ENCODE measurements around the gene KIF4A.

The KIF4A gene

DNA sequence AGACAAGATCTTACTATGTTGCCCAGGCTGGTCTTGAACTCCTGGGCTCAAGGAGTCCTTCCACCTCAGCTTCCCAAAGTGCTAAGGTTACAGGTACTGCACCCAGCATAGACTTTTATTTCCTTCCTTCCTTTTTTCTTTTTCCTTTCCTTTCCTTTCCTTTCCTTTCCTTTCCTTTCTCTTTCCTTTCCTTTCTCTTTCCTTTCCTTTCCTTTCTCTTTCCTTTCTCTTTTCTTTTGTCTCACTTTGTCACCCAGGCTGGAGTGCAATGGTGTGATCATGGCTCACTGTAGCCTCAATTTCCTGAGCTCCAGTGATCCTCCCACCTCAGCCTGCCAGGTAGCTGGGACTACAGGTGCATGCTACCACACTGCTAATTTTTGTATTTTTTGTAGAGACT is 174.1 kb downstream of the KIF4A start:
- H3K4me3 ChIP-seq (ENCODE audit: low read depth in 1 of 5, low read length in 5 of 5) = no peak overlapping the region
- no peaks in the 10 kb centered on the region for H3K36me3 ChIP-seq (ENCODE audit: control insufficient read depth in 5 of 5, insufficient read depth in 5 of 5, low read length in 5 of 5)
- H3K9me3 ChIP-seq (ENCODE audit: control insufficient read depth in 5 of 5, low read length in 5 of 5) = peaks cover 0 to 3% (median 0%) of the 10 kb centered on the region in 5 donors
- H3K27me3 ChIP-seq (ENCODE audit: control insufficient read depth in 5 of 5, insufficient read depth in 4 of 5, low read length in 5 of 5) = peaks cover 0 to 2% (median 0%) of the 10 kb centered on the region in 5 donors
- H3K9ac ChIP-seq (ENCODE audit: low read length in 5 of 5) = no peak overlapping the region
- H3K27ac ChIP-seq (ENCODE audit: low read depth, low read length) = no peak overlapping the region
- no peaks in the 10 kb centered on the region for H3K4me1 ChIP-seq (ENCODE audit: control insufficient read depth in 5 of 5, insufficient read depth in 5 of 5, low read length in 5 of 5)

DNA sequence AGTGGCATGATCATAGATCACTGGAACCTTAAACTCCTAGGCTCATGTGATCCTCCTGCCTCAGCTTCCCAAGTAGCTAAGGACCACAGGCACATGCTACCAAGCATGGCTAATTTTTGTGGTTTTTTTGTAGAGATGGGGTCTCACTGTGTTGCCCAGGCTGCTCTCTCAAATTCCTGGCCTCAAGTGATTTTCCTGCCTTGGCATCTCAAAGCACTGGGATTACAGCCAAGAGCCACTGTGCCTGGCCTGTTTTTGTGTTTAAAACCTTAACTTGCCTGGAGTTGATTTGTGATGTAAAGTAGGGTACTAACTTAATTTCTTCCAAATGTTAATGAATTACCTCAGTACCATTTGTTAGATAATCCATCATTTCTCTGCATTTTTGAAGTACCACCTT is 177.1 kb downstream of the KIF4A start:
- H3K27me3 ChIP-seq (ENCODE audit: control insufficient read depth in 5 of 5, insufficient read depth in 4 of 5, low read length in 5 of 5) = peaks cover 0 to 2% (median 0%) of the 10 kb centered on the region in 5 donors
- no peaks in the 10 kb centered on the region for H3K9me3 ChIP-seq (ENCODE audit: control insufficient read depth in 5 of 5, low read length in 5 of 5)
- H3K4me3 ChIP-seq (ENCODE audit: low read depth in 1 of 5, low read length in 5 of 5) = no peak overlapping the region
- no peak overlapping the region for H3K9ac ChIP-seq (ENCODE audit: low read length in 5 of 5)
- no peaks in the 10 kb centered on the region for H3K36me3 ChIP-seq (ENCODE audit: control insufficient read depth in 5 of 5, insufficient read depth in 5 of 5, low read length in 5 of 5)
- no peak overlapping the region for H3K27ac ChIP-seq (ENCODE audit: low read depth, low read length)
- H3K4me1 ChIP-seq (ENCODE audit: control insufficient read depth in 5 of 5, insufficient read depth in 5 of 5, low read length in 5 of 5) = no peaks in the 10 kb centered on the region

DNA sequence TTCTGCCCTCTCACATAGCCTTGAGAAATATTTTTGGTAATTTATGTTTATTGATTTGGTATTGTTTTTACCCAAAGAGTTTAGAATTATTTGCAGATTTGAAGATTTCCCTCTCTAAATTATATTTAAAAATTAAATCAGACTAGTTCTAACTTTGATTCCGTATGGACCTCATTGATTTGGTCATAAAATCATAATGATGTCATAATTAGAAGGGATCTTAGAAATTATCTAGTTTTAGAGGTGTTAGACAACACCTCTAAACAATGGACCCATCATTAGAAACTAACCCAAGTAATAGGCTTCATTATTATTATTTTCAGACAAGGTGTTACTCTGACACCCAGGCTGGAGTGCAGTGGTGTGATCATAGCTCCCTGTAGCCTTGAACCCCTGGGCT is 178.8 kb downstream of the KIF4A start:
- no peaks in the 10 kb centered on the region for H3K4me1 ChIP-seq (ENCODE audit: control insufficient read depth in 5 of 5, insufficient read depth in 5 of 5, low read length in 5 of 5)
- no peak overlapping the region for H3K4me3 ChIP-seq (ENCODE audit: low read depth in 1 of 5, low read length in 5 of 5)
- H3K9ac ChIP-seq (ENCODE audit: low read length in 5 of 5) = no peak overlapping the region
- H3K36me3 ChIP-seq (ENCODE audit: control insufficient read depth in 5 of 5, insufficient read depth in 5 of 5, low read length in 5 of 5) = no peaks in the 10 kb centered on the region
- H3K27me3 ChIP-seq (ENCODE audit: control insufficient read depth in 5 of 5, insufficient read depth in 4 of 5, low read length in 5 of 5) = peaks cover 0 to 4% (median 0%) of the 10 kb centered on the region in 5 donors
- H3K27ac ChIP-seq (ENCODE audit: low read depth, low read length) = no peak overlapping the region
- H3K9me3 ChIP-seq (ENCODE audit: control insufficient read depth in 5 of 5, low read length in 5 of 5) = no peaks in the 10 kb centered on the region

Data from subcutaneous abdominal adipose tissue (tissue), 5 donors.